Measurements from ENCODE around the gene SHB.

The SHB gene

GRCh38 chr9:38062498-38063362 lies 6.3 kb downstream of the SHB start:
- TF ChIP-seq, protein P1, sequence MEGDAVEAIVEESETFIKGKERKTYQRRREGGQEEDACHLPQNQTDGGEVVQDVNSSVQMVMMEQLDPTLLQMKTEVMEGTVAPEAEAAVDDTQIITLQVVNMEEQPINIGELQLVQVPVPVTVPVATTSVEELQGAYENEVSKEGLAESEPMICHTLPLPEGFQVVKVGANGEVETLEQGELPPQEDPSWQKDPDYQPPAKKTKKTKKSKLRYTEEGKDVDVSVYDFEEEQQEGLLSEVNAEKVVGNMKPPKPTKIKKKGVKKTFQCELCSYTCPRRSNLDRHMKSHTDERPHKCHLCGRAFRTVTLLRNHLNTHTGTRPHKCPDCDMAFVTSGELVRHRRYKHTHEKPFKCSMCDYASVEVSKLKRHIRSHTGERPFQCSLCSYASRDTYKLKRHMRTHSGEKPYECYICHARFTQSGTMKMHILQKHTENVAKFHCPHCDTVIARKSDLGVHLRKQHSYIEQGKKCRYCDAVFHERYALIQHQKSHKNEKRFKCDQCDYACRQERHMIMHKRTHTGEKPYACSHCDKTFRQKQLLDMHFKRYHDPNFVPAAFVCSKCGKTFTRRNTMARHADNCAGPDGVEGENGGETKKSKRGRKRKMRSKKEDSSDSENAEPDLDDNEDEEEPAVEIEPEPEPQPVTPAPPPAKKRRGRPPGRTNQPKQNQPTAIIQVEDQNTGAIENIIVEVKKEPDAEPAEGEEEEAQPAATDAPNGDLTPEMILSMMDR (IDR thresholded peaks at IDR 0.05), result no peak
- peak overlapping the region in 1 of 2 donors; percentile 35 for H3K27ac ChIP-seq
- no peak overlapping the region for H3K4me3 ChIP-seq
- no peak for DNase-seq (ENCODE audit: low spot score)

DNA sequence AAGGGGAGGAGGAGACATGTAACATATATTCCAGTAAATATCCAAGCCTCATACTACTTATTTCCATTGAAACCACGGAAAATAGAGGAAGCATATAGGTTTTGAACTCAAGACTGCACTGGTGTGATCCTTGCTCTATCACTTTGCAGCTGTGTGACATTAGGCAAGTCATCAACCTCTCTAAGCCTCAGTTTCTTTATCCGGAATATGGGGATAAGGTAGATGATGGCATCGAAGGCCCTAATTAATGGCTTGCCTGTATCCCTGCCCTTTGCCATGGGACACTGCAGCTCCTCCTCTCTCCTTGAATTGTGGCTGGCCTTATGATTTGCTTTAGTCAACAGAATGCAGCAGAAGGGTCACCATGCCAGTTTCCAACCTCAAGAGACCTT lies 6.9 kb downstream of the SHB start:
- TF ChIP-seq, protein P1 (IDR thresholded peaks at IDR 0.05), result no peak
- H3K4me3 ChIP-seq, result no peak overlapping the region
- no peak for DNase-seq (ENCODE audit: low spot score)
- H3K27ac ChIP-seq, result no peak overlapping the region

DNA sequence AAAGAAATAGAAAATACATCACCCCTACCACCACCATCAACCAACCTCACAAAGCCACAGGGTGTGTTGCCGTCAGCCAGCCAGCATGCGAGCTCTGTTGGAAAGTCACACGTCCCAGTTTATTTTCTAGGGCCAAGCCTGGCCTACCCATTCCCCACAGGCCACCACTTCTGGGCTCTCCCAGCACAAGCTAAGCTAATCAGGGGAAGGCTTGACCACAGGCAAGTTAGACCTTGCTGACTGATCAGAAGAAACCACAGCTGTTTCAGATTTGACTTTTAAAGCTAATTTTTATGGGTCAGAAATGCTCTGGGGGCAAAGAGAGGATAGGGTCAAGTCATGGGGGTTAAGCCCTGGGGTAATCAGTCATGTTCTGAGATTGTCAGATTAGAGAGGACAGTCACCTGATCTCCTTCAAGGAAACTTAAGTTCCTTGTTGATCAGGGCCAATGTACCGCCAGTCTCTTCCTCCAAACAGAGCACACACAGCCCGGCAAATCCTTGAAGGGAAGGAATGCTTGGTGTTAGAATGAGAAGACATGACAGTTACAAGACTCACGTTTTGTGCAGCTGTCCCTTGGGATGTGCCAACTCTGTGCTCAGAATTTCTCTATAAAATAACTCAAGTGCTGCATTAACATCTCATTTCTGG lies 7.6 kb downstream of the SHB start:
- Histone ChIP-seq H3K27ac (no peak overlapping the region), H3K4me3 (no peak overlapping the region)
- TF ChIP-seq, protein P1 (IDR thresholded peaks at IDR 0.05), result no peak
- no peak for DNase-seq (ENCODE audit: low spot score)

DNA sequence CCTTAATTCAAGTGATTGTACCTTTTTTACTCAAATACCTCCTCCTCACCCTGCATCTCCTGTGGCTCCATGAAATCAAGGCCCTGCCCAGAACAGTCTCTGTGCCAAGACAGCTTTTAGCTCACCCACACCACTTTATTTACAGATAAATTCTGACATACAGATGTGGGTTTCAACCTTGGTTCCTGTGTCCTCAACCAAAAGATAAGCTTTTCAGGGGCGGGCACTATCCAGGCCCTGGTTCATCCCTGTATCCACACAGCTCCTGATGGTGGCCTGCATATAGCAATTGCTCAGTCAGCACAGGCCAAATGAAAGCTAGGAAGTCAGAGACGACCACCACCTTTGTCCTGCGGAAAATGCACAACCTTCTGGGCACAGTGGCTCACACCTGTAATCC lies 8.3 kb downstream of the SHB start:
- H3K4me3 ChIP-seq, result no peak overlapping the region
- DNase-seq (ENCODE audit: low spot score), result no peak
- TF ChIP-seq, protein P1 (IDR thresholded peaks at IDR 0.05), result no peak
- peak overlapping the region in 1 of 2 donors; percentile 4 for H3K27ac ChIP-seq

DNA sequence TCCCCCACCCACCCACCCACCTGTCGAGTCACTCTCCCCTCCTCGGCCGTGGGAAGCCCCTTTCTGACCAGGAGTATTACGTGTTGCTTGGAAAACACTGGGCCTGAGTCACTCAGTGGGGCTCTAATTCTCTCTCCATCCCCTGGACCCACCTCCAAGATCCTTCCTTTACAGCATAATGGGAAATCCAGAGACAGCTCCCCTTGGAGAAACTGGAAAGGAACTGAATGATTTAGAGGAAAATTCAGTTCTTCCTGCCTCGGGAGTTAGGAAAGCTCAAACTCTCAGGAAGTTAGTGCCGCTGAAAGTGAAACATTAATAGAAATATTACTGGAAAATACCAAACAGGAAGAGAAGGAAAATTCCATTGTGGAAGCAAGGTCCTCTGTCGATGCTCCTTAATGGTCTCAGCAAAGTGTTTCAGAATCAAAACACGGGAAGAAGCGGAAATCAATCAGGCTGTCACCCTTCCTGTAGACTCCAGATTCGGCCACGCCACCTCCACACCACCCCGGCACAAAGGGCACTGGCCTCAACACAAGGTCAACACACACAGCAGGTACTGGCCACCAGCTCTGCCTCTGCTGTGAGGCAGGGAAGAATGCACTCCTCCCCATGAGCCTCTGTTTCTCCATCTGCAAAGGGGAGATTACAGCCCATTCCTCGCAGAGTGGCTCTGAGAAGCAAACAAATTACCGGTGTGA lies 9.6 kb downstream of the SHB start:
- no peak for DNase-seq (ENCODE audit: low spot score)
- Histone ChIP-seq H3K27ac (peak overlapping the region; percentile 8 to 65), H3K4me3 (no peak overlapping the region)
- TF ChIP-seq, protein P1 (IDR thresholded peaks at IDR 0.05), result no peak

DNA sequence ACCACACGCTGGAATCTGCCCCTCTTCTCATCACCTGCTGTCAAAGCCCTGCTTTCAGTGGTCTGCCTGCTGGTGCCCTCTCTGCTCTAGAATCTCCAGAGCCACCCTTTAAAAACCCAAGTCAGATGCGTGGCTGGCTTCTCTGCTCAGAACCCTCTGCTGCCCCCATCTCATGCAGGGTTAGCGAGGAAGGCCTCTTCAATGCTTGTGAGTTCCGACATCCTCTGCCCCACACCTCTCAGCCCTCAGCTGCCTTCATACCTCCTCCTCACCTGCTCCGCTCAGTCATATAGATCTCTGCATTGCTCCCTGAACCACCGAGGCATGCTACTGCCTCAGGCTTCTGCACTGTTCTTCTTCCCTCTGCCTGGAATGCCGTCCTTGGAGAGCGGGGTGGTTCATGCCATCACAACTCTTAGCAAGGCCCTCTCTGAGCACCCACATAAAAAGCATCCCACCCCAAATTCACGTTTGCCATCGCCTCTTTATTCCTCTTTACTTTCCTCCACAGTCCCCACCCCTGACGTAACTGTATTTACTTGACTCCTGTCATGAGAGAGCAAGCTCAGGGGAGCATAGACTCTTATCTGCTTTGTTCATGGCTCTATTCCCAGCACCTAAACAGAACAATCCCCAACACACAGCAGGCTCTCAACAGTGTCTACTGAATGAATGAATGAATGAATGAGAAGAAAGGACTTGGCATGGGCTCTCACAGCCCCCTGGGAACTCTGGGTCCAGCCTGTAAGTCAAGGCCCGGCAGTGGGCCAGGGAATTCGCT lies 10.4 kb downstream of the SHB start:
- H3K4me3 ChIP-seq, result no peak overlapping the region
- H3K27ac ChIP-seq, result peak overlapping the region; percentile 8 to 65
- no peak for DNase-seq (ENCODE audit: low spot score)
- TF ChIP-seq, protein P1 (IDR thresholded peaks at IDR 0.05), result no peak
